Activated CD8-positive, alpha-beta memory T cell treated with anti-CD3 and anti-CD28 coated beads, Interleukin-2, amount 50 U/mL, for 1 hour (primary cell): ENCODE data around the gene ANO7.

Experiments used
- DNase-seq: peaks from one replicate; pipeline ENCODE4 v3.0.0-alpha.2; 2020; ENCODE audit errors: extremely low read depth

Gene ANO7

GRCh38 chr2:241211276-241211675 is 22.8 kb downstream of the ANO7 start:
- DNase-seq = no peak

GRCh38 chr2:241213041-241213440 is 24.6 kb downstream of the ANO7 start:
- DNase-seq = no peak

- no peak for DNase-seq
Measured at GRCh38 chr2:241213567-241213966, 25.1 kb downstream of the ANO7 start.

GRCh38 chr2:241214209-241214608 is 25.7 kb downstream of the ANO7 start:
- no peak for DNase-seq

GRCh38 chr2:241214766-241215165 is 26.3 kb downstream of the ANO7 start:
- no peak for DNase-seq

- DNase-seq = no peak
Measured at GRCh38 chr2:241215421-241215820, 26.9 kb downstream of the ANO7 start.

- DNase-seq = no peak
Measured at GRCh38 chr2:241216211-241216761, 27.8 kb downstream of the ANO7 start.

- DNase-seq = no peak
Measured at GRCh38 chr2:241217320-241218031, 29.0 kb downstream of the ANO7 start.

GRCh38 chr2:241218131-241219029 is 29.9 kb downstream of the ANO7 start:
- DNase-seq = no peak

GRCh38 chr2:241219030-241219382 is 30.5 kb downstream of the ANO7 start:
- DNase-seq = no peak

- DNase-seq = no peak
Measured at GRCh38 chr2:241219856-241220356, 31.4 kb downstream of the ANO7 start.

GRCh38 chr2:241223211-241224017 is 34.9 kb downstream of the ANO7 start:
- no peak for DNase-seq

- DNase-seq = no peak
Measured at GRCh38 chr2:241224018-241224850, 35.8 kb downstream of the ANO7 start.

- DNase-seq = no peak
Measured at GRCh38 chr2:241224851-241225438, 36.5 kb downstream of the ANO7 start.

GRCh38 chr2:241225545-241225944 is 37.1 kb downstream of the ANO7 start:
- no peak for DNase-seq

GRCh38 chr2:241225983-241226382 is 37.5 kb downstream of the ANO7 start:
- no peak for DNase-seq

GRCh38 chr2:241226723-241227572 is 38.5 kb downstream of the ANO7 start:
- no peak for DNase-seq

- no peak for DNase-seq
Measured at GRCh38 chr2:241227594-241227993, 39.1 kb downstream of the ANO7 start.

- no peak for DNase-seq
Measured at GRCh38 chr2:241228081-241228859, 39.8 kb downstream of the ANO7 start.
